Neutrophil (primary cell): ENCODE measurements around the gene TNFAIP6.

Experiments used
- H3K27ac ChIP-seq: fragments of 200-600 bp; sonication (generic); 2 replicates; pipeline ENCODE4 v1.5.1; 2016; ENCODE audit warnings: mild to moderate bottlenecking, moderate library complexity
- H3K27me3 ChIP-seq: fragments of 200-600 bp; sonication (generic); 2 replicates; pipeline ENCODE4 v1.6.0; 2016; ENCODE audit warnings: mild to moderate bottlenecking
- H3K36me3 ChIP-seq: fragments of 200-600 bp; sonication (generic); 2 replicates; pipeline ENCODE4 v1.5.1; 2017
- H3K4me1 ChIP-seq, 2 experiments: fragments of 200-600 bp in 1 of 2; sonication (generic) in 1 of 2; 1 replicate in 1 of 2; 2 replicates in 1 of 2; pipeline versions ENCODE4 v1.5.1 to v1.6.1; 2013 to 2016; ENCODE audit warnings: low read depth in 1 of 2, low read length in 1 of 2, mild to moderate bottlenecking in 1 of 2, moderate library complexity in 1 of 2; ENCODE audit not compliant: control insufficient read depth in 1 of 2, insufficient read depth in 1 of 2
- H3K4me3 ChIP-seq, 2 experiments: fragments of 200-600 bp in 1 of 2; sonication (generic) in 1 of 2; 1 replicate in 1 of 2; 2 replicates in 1 of 2; pipeline ENCODE4 v1.5.1; 2013 to 2016; ENCODE audit warnings: low read depth in 1 of 2, low read length in 1 of 2, mild to moderate bottlenecking in 1 of 2, moderate library complexity in 1 of 2
- H3K9me3 ChIP-seq: fragments of 200-600 bp; sonication (generic); 2 replicates; pipeline ENCODE4 v1.5.1; 2016
- TF ChIP-seq, protein P1 (sequence below): fragments of 200-600 bp; sonication (generic); IDR thresholded peaks from 2 replicates; pipeline ENCODE4 v1.5.1; 2016; ENCODE audit warnings: antibody characterized with exemption

TNFAIP6 gene

DNA sequence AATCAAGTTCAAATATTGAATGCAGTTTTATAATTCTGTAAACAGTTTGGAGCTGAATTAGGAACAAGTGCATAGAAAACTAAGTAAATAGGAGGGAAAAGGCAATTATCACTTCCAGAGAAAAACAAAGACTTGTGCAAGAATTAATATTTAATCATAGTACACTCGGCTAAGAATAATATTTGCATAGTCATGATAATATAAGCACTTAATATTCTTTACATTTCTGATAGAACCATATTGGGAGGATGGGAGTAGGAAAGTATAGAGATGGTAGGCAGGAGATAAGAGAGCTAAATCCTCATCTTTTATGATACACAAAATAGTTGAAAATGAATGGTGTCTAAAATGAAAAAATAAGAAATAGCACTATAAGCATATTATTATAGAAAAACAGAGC lies 27.4 kb upstream of the TNFAIP6 start:
- Histone ChIP-seq H3K27ac (no peak overlapping the region), H3K9me3 (no peaks in the 10 kb centered on the region), H3K27me3 (no peaks in the 10 kb centered on the region), H3K4me3 (no peak overlapping the region), H3K36me3 (no peaks in the 10 kb centered on the region), H3K4me1 (peaks cover 31 to 33% of the 10 kb centered on the region in 2 experiments)
- TF ChIP-seq, protein P1, sequence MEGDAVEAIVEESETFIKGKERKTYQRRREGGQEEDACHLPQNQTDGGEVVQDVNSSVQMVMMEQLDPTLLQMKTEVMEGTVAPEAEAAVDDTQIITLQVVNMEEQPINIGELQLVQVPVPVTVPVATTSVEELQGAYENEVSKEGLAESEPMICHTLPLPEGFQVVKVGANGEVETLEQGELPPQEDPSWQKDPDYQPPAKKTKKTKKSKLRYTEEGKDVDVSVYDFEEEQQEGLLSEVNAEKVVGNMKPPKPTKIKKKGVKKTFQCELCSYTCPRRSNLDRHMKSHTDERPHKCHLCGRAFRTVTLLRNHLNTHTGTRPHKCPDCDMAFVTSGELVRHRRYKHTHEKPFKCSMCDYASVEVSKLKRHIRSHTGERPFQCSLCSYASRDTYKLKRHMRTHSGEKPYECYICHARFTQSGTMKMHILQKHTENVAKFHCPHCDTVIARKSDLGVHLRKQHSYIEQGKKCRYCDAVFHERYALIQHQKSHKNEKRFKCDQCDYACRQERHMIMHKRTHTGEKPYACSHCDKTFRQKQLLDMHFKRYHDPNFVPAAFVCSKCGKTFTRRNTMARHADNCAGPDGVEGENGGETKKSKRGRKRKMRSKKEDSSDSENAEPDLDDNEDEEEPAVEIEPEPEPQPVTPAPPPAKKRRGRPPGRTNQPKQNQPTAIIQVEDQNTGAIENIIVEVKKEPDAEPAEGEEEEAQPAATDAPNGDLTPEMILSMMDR, result no peak

DNA sequence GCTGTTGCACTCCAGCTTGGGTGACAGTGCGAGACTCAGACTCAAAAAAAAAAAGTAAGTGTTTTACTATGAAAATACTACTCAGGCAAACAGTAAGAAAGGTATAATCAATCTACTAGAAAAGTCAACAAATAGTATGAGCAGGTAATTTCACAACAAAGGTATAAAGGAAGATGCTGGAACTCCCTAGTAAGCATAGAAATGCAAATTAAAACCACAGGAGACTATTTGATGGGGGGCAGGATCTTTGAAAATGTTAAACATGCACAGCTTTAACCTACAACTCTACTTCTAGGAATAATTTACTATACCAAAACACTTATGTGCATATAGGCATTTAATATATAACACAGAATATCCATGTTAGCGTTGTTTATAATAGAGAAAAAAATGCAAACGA lies 24.3 kb upstream of the TNFAIP6 start:
- no peak overlapping the region for H3K4me3 ChIP-seq
- H3K9me3 ChIP-seq, result no peaks in the 10 kb centered on the region
- H3K4me1 ChIP-seq, result peaks cover 24% of the 10 kb centered on the region in 2 experiments
- H3K27ac ChIP-seq, result no peak overlapping the region
- H3K36me3 ChIP-seq, result no peaks in the 10 kb centered on the region
- TF ChIP-seq, protein P1, result no peak
- no peaks in the 10 kb centered on the region for H3K27me3 ChIP-seq

DNA sequence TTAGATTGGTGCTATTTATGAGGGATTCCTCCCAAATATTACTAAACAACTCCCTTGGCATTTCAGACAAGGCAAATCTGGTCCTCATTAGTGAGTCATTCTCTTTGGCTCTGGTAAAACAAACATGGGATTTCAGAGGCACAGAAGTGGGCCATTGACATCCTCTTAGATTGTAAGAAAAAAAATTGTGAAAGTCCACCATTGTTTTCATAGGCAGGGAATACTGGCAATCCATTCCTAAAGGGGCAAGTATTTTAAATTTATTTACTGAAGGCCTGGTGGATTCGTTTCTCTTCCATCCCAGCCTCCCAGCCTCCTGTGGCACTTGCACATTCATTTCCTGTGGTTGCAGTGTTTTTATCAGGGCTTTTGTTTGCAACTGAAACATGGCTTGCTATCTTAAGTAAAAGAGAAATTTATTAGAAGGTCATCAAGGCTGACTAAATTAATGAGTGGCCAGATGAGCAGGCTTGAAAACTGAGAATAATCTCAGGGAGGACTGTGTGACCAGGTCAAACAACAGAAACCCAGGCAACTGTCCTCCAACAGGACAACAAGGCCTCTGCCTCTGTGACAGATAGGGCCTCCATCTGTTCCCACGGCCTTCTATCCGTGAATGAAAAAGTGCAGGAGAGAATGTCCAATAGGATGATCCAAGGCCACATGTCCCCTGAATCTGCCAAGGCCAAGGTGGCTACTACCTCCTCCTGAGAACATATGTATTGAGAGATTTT lies 23.1 kb upstream of the TNFAIP6 start:
- Histone ChIP-seq H3K4me1 (peaks cover 28% of the 10 kb centered on the region in 2 experiments), H3K9me3 (no peaks in the 10 kb centered on the region), H3K36me3 (no peaks in the 10 kb centered on the region), H3K4me3 (no peak overlapping the region), H3K27me3 (no peaks in the 10 kb centered on the region), H3K27ac (peak overlapping the region; percentile 44)
- TF ChIP-seq, protein P1, result no peak

DNA sequence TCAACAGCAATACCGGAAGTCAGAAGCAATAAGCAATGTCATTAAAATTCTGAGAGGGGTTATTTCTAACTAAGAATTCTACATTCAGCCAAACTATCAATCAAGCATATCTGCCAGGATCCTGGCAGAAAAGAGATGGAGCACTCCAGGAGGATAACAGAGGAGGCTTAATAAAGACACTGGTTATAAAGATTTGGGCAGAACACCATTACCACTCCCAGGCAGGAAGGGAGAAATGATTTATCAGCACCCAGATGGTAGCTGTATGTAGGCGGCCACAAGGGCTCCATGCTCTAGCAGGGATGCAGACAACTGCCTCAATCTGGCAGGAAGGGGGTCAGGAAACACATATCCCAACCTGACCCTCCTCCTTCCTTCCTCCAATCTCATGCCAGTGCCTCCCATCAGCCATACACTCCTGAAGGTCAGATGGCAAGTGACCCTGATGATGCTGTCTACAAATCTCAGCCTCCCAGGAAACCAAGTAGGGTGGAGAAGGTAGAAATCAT lies 20.5 kb upstream of the TNFAIP6 start:
- TF ChIP-seq, protein P1, result no peak
- Histone ChIP-seq H3K9me3 (no peaks in the 10 kb centered on the region), H3K27ac (no peak overlapping the region), H3K27me3 (no peaks in the 10 kb centered on the region), H3K4me3 (no peak overlapping the region), H3K4me1 (peaks cover 28% of the 10 kb centered on the region in 2 experiments), H3K36me3 (no peaks in the 10 kb centered on the region)

DNA sequence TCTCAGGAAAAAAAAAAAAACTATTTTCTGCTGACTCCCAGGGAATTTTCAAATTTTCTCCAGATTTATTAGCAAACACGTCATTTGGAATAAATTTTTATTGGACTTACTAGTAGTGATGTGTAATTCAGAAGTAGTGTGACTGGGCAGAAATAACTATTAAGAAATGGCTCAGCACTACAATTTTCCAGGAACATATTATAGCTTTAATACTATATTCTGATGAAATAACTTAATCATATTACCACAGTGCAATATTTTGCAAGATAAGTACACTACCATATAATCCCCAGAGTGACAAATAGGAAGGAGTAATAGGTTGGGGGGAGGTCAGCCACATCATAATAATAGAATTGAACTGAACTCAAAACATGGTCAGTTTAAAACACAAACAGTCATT lies 19.7 kb upstream of the TNFAIP6 start:
- TF ChIP-seq, protein P1, result no peak
- Histone ChIP-seq H3K27ac (no peak overlapping the region), H3K9me3 (no peaks in the 10 kb centered on the region), H3K36me3 (no peaks in the 10 kb centered on the region), H3K4me3 (no peak overlapping the region), H3K27me3 (no peaks in the 10 kb centered on the region), H3K4me1 (peaks cover 28% of the 10 kb centered on the region in 2 experiments)
